Amygdala (tissue), 56 donors: Measurements from ENCODE around the gene ARHGAP42.
A peak's percentile ranks its signal among the peaks of the same experiment; 100 is the strongest.

Experiments
- DNase-seq, 56 donors: peaks; one replicate each; lab custom pipeline; 2025; lab: John Stamatoyannopoulos, UW

The ARHGAP42 gene

DNA sequence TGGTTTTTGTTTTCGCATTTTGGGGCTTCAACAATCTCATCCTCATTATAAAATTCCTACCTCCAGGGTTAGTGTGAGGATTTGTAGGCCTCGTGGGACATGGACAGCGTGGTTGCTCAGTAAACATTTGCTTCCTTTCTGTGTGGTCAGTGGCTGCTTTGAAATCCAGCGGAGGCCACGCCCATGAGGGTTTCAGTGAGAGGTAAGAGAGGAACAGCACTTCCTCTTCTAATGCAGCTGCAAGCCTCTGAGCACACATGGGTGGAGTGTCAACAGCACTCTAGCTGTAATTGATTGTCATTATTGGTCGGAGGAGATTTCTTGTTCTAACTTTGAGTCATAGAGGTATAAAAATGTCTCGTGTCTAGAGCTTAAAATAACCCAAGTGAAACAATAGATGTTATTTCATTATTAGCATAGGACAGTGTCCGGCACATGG lies 6.0 kb upstream of the ARHGAP42 start:
- DNase-seq = peak in 4 of 56 donors; percentile 3 to 17 (median 6)

- DNase-seq = no peak
Measured at GRCh38 chr11:100682247-100682969, 4.7 kb upstream of the ARHGAP42 start.

- DNase-seq = no peak
Measured at GRCh38 chr11:100683126-100683525, 4.0 kb upstream of the ARHGAP42 start.

GRCh38 chr11:100684101-100685065 lies 2.7 kb upstream of the ARHGAP42 start:
- DNase-seq = no peak

DNA sequence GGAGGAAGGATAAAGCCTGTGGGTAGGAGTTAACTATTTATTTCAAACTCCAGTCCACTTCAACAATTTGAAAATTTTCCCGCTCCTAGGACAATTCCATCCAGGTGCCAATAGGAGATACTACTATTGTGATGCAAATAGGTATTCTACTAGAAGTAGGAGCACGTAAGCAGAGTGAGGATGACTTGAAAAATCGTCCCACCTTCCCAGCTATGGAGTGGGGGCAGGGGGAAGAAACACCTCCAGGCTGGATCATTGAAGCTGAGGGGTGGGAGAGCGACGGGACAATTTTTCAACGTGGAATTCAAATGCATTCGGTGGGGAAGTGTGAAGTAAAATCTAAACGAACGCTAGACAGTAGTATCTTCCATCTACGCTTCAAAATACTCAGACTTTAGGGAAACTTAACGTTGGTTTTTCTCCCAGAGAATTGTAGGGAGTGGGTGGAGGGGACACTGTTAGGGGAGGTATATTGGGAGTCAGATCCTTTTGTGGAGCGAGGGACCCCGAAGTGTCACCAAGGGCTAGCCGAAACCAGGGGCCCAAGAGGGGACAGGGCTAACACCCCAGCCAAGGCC lies 523 bp upstream of the ARHGAP42 start:
- DNase-seq = no peak

DNA sequence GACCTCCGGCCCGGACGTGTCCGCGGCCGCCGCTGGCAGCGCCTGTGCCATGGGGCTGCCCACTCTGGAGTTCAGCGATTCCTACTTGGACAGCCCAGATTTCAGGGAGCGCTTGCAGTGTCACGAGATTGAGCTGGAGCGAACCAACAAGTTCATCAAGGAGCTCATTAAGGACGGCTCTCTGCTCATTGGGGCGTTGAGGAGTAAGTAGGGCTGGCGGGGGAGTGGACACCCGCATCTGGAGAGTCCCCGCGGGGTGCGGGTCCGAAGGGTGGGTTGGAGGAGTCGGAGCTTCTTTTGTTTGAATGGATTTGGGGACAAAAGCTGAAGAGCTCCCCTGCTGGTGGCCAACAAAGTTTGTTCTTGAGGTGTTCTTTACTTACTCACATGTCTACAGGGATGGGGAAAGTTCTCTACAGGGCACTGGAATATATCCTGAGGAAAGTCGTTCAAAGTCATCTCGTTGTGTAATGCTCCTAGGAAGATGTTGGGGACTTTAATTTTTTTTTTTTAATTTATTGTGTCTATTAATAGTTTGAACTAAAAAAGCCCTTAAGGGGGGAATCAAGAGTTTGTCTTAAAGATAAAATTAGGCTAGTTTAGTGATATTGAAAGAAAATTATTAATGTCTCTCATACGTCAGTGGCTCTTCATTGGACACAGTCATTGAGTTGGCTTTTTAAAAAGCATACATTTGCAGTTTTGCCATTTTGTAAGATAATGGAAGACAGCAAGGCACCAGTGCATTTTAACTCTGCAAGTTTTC lies 725 bp downstream of the ARHGAP42 start:
- peak in 33 of 56 donors; percentile 7 to 74 (median 30) for DNase-seq

GRCh38 chr11:100689141-100689540 lies 2.1 kb downstream of the ARHGAP42 start:
- no peak for DNase-seq

- DNase-seq = no peak
Measured at GRCh38 chr11:100691896-100692653, 5.0 kb downstream of the ARHGAP42 start.

- no peak for DNase-seq
Measured at GRCh38 chr11:100695911-100696310, 8.8 kb downstream of the ARHGAP42 start.

- DNase-seq = no peak
Measured at GRCh38 chr11:100703139-100703538, 16.1 kb downstream of the ARHGAP42 start.

DNA sequence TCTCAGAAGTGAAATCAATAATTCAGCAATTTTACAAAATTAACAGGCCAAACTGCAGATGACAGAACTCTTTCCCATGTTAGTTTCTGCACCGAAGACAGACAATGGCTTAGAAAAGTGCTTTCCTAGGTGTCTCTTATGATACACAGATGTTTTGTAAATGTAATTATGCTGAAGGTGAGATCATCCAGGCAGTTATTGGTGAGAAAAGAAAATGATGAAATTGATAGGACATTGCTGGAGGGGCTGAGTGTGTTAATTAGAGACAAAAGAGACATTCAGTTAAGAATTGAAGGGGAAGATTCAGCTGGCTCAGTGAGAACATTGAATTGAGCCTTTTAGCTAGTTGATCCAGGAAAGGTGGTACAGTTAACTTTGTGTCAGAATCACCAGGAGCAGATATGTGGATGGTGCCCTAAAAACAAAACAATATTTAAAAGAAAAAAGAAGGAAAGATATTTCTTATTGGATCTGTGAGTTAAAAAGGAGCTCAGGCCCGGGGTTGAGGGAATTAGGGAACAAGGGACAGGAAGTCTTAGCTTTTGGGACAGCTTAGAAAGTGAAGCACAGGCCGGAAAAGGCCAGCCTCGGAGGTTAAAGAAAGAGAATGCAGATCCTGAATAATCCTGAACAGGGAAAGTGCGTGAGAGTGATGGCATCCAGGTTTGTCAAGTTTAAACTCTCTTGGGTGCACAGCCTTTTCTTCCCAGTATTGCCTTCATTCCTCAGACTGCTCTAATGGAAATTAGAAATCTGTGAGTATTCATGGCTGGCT lies 16.9 kb downstream of the ARHGAP42 start:
- no peak for DNase-seq

- DNase-seq = no peak
Measured at GRCh38 chr11:100705447-100705846, 18.4 kb downstream of the ARHGAP42 start.

GRCh38 chr11:100706179-100706578 lies 19.1 kb downstream of the ARHGAP42 start:
- no peak for DNase-seq

DNA sequence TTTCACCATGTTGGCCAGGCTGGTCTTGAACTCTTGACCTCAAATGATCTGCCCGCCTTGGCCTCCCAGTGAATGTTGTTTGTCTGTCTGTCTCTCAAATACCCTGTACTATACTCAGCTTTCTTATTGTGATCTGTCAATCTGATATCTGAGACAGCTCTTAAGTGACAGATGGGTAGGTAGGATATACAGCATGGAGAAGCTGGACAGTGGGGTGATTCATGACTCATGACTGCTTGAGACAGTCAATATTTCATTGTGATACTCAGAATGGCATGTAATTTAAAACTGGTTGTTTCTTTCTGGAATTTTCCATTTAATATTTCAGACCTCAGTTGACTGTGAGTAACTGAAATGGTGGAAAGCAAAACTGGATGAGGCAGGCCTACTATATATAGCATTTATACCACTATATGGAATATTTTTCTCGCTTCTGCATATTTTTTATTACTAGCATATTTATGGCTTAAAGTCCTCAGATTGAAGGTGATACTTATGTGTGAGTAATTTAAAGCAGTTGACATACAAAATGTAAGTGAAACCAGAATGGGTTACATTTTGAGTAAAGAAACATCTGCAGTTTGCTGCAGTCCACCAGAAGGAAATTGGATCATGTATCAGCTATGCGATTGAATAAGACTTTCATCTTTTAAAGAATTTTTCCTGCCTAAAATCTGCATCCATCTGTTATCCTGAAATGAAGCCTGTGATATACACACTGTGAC lies 22.3 kb downstream of the ARHGAP42 start:
- DNase-seq = no peak

DNA sequence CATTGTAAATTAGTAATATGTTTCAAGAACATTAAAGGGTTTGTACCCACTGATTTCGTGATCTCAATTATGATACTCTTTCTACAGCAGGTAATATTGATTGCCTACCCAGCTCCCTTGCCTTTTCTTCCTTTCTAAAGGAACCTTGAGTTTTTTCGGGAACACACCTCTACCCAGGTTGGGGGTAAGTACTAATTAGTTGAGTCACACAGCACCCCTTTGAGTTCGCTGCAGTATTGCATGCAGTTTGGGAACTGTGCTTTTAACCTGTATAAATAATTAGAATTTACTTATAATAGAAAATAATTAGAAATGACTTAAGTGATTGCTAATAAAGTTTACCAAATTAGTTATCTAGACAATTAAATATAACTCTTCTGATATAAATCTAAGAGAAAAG lies 24.9 kb downstream of the ARHGAP42 start:
- no peak for DNase-seq

DNA sequence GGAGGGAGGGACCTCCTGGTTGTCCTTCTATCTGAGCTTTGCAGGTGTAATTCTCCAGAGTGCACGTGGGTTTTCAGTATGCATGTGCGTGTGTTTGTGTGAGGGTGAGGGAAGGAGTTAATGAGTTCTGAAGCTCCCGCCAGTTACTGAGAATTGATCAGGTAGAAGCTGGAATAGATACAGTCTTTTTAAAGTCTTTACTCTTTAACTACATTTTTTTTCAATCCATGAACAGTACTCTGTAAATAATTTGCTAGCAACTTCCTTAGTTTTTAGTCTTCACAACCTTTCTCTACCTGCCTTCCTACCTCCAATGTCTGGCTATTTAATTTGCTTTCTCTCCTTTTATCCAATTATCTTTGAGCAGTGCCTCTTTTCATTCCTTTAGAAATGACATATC lies 25.5 kb downstream of the ARHGAP42 start:
- DNase-seq = no peak

- no peak for DNase-seq
Measured at GRCh38 chr11:100715165-100715761, 28.2 kb downstream of the ARHGAP42 start.

DNA sequence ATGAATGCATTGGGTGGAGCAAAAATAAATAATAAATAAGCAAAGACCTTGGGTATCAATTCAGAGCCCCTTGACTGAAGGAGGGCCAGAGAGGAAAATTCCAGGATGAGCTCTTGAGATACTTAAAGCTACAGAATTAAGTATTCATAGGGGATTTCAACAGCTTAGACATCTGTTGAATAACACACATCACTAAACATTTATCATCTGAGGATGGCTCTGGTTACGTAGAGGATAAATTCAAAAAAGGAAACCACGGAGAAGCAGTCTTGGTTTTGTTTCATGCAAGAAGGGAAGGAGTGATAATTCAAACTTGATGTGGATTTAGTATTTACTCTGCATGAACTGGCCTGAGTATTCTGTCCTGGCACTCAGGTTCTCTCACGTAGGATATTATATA lies 29.8 kb downstream of the ARHGAP42 start:
- no peak for DNase-seq
